Astrocyte (in vitro differentiated cells and primary cell): ENCODE measurements around the gene DIAPH2.

Experiments
- CTCF ChIP-seq: IDR thresholded peaks from 2 replicates; pipeline ENCODE4 v1.5.1; 2011; ENCODE audit warnings: low read depth, mild to moderate bottlenecking, inconsistent platforms, low read length, moderate library complexity; ENCODE audit not compliant: insufficient read depth
- EZH2 ChIP-seq: IDR thresholded peaks from 2 replicates; pipeline ENCODE4 v1.6.1; 2012; ENCODE audit warnings: mild to moderate bottlenecking, low read length, inconsistent platforms; ENCODE audit not compliant: insufficient read depth

GRCh38 chrX:97587171-97587570 lies 902.5 kb downstream of the DIAPH2 start:
- no peak for TF ChIP-seq CTCF
- TF ChIP-seq EZH2: no peak
